ENCODE data around the gene ZNRF3.
"Not testable (repeated sequence)": the region's sequence is repeated elsewhere in the genome, so short reads cannot be mapped to it uniquely, and the experiment has no call there.

- not testable (repeated sequence) for TF ChIP-seq CTCF (IDR thresholded peaks at IDR 0.05; ENCODE audit: low read depth, low read length); EZH2phosphoT487 (IDR thresholded peaks at IDR 0.05; ENCODE audit: low read depth)
These were observed 65.6 kb downstream of the ZNRF3 start for GRCh38 chr22:28948860-28949551.
